ENCODE results near the gene LSP1.
"Not testable (repeated sequence)": the region's sequence is repeated elsewhere in the genome, so short reads cannot be mapped to it uniquely, and the experiment has no call there.

LSP1 gene

DNA sequence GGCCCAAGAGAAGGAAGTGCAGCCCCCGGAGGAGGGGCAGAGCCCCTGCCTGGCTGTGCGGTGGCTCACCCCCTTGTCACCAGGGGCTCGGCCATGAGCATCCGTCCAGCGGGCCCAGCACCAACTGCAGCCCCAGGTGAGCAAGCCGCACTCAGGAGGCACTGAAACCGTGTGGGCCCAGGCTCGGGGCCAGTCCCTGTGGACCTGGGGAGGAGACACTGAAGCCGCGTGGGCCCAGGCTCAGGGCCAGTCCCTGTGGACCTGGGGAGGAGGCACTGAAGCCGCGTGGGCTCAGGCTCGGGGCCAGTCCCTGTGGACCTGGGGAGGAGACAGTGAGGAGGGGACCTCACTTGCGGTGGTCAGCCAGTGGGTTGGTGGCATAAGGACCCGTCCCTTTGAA is 13.9 kb downstream of the LSP1 start:
- no peak for DNase-seq

DNA sequence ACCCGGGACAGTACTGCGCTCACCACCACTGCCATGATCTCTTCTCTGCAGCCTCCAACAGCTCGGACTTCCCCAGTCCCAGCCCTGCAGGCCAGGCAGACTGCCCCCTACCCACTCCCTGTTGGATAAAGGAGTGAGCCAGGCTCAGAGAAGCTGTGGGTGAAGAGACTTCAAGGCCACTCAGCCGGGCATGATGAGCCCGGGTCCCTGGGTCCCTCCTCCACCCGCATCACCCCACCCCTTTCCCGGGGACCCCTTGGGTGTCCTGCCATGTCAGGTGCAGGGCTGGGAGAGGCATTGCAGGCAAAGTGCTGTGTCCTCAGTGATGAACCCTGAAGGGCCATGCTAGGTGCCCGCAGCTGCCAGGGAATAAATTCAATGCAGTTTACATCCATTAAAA is 14.5 kb downstream of the LSP1 start:
- DNase-seq = no peak

- DNase-seq = no peak
Measured at GRCh38 chr11:1868056-1868635, 15.3 kb downstream of the LSP1 start.

DNA sequence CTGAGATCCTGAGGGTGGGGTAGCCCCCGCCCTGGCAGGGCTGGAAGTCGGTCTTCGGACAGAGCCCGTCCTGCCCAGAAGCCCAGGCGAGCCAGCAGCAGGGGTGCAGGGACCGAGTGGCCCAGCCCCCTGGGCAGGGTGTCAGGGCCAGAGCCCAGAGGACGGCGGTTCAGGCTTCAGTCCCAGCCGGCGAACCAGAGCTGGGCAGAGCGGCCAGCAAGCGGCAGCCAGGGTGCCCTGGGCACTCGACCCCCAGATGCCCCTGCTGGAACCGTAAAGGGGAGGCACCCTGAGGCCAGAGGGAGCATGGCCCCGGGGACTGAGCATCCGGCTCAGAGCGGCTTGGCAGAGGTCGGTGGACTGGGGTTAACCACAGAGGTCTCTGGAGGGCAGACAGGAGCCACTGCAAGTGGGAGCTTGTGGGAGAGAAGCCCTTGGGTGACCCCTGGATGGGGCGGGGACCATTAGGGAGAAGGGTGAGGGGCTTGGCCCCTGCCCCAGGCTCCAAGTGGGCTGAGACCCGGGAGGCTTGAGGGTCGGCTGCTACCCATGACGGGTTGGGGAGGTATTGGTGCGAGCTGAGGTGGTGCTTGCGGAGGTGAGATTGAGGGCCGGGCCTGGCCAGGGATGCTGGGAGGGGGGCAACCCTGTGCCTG is 15.9 kb downstream of the LSP1 start:
- no peak for DNase-seq

- no peak for DNase-seq
Measured at GRCh38 chr11:1869427-1870325, 16.8 kb downstream of the LSP1 start.

DNA sequence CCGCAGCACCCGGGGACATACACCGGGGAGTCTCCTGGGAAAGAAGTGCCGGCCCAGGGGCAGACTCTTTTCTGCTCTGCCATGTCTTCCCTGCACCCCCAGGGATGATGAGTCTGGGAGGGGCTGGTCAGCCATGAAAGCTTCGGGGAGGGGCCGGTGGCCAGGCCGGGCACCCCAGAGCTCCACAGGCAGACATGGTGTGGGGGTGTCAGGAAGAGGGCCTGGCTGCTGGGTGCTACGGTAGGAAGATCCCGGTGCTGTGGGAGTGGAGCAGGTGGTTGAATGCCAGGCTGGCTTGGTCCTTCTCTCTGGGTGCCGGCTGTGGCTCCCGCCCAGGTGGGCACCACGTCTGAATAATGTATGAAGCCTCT is 17.4 kb downstream of the LSP1 start:
- no peak for DNase-seq

DNA sequence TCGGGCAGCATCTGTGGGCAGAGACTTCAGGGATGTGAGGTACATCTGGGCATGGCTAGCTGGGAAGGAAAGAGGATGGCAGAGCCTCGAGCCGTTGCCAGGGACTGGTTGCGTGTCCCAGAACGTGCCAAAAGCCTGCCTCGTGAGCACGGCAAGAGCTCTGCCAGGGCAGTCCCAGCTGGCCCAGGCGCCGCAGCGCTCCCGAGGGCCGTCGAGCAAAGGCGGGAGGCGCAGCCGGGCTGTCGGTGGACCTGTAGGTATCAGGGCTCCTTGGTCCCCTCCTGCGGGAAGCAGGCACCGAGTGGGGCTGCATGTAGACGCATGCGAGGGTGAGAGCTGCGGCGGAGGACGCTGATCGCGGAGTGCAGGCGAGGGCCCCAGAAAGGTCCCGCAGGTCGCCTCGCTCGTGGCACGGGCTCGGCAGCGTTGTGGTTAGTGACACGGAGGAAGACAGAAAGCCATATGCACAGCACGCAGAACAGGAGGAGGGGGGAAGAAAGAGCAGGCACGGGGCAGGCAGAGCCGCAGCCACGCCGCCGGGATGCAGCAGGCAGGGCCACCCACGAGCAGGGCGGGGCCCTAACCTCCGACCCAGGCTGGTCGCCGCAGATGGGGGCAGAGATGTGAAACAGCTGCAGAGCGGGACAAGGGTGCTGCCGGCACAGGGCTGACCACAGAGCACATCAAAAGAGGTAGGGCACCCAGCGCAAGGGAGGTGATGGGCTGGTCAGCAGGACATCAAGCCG is 18.0 kb downstream of the LSP1 start:
- DNase-seq = no peak

DNA sequence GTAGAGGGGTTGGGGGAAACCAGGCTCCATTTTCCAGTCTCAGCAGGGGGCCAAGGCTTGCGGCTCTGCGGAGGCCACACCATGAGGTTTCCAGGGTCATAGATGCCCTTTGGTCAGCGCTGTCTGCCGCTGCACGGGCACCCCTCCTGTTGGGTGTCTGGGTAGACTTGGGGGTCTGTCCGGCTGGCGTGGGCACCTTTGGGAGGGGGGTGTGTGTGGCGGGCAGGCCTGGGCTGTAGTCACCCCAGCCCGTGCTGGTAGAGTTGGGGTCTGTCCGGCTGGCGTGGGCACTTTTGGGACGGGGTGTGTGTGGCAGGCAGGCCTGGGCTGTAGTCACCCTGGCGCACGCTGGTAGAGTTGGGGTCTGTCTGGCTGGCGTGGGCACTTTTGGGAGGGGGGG is 18.6 kb downstream of the LSP1 start:
- no peak for DNase-seq

DNA sequence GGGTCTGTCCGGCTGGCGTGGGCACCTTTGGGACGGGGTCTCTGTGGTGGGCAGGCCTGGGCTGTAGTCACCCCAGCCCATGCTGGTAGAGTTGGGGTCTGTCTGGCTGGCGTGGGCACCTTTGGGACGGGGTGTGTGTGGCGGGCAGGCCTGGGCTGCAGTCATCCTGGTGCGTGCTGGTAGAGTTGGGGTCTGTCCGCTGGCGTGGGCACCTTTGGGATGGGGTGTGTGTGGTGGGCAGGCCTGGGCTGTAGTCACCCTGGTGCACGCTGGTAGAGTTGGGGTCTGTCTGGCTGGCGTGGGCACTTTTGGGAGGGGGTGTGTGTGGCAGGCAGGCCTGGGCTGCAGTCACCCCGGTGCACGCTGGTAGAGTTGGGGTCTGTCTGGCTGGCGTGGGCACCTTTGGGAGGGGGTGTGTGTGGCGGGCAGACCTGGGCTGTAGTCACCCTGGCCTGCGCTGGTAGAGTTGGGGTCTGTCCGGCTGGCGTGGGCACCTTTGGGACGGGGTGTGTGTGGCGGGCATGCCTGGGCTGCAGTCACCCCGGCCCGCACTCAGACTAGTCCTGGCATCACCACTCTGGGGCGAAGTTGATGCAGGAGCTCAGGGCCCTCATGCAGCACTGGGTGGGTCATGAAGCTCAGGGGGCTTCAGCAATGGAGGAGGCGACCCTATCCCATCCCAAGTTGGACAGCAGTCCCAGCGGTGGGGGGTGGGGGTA is 19.5 kb downstream of the LSP1 start:
- DNase-seq = no peak

DNA sequence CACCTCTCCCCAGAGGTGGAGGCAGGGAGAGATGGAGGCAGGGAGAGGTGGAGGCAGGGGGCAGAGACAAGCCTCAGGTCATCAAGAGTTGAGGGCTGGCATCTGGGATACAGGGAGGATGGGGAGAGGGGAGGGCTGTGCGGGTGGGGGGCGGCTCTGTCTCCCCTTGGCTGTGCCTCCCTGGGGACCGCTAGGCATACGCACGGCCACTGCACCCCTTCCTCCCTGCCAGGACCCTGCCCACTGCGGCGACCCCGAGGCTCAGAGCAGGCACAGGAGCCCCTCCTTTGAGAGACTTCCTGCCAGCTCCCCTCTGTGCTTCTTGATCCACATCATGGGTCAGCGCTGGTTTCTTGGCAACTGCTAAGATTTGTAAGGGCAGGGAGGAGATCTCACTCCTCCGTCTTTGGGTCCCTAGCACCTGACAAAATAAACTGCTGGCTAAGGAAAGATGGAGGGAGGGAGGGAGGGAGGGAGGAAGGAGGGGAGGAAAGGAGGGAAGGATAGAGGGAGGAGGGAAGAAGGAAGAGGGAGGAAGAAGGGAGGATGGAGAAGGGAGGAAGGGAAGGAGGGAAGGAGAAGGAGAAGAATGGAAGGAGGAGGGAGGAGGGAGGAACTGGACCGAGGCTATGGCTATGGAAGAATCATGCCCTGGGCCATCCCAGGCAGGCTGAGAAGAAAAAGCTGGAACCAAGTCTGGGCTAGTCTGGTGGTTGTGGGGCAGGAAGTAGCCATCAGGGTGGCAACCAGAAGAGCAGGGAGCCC is 20.3 kb downstream of the LSP1 start:
- DNase-seq = peak; percentile 34

GRCh38 chr11:1873813-1874150 is 20.9 kb downstream of the LSP1 start:
- not testable (repeated sequence) for DNase-seq

- DNase-seq = not testable (repeated sequence)
Measured at GRCh38 chr11:1874441-1875092, 21.7 kb downstream of the LSP1 start.

GRCh38 chr11:1875093-1875850 is 22.4 kb downstream of the LSP1 start:
- no peak for DNase-seq

DNA sequence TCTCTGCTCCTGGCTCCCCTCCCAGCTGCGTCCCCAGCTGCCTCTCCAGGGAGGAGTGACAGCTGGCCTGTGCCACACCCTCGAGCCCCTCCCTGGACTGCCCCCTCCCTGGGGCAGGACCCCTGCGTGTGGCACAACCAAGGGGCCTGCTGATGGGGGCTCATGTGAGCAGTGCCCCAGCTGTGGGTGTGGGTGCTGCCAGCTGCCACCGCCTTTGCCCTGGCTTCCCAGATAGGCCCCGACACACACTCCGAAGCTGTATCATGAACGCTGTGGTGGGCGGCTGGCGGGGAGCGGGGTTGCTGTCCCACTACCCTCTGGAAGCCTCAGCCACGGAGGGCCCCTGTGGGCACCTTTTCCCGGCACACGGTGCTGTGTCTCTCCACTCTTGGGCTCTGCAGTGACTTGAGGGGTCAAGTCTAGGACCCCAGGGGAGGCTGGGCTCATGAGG is 23.0 kb downstream of the LSP1 start:
- DNase-seq = not testable (repeated sequence)

GRCh38 chr11:1876361-1877063 is 23.6 kb downstream of the LSP1 start:
- peak; percentile 46 for DNase-seq

DNA sequence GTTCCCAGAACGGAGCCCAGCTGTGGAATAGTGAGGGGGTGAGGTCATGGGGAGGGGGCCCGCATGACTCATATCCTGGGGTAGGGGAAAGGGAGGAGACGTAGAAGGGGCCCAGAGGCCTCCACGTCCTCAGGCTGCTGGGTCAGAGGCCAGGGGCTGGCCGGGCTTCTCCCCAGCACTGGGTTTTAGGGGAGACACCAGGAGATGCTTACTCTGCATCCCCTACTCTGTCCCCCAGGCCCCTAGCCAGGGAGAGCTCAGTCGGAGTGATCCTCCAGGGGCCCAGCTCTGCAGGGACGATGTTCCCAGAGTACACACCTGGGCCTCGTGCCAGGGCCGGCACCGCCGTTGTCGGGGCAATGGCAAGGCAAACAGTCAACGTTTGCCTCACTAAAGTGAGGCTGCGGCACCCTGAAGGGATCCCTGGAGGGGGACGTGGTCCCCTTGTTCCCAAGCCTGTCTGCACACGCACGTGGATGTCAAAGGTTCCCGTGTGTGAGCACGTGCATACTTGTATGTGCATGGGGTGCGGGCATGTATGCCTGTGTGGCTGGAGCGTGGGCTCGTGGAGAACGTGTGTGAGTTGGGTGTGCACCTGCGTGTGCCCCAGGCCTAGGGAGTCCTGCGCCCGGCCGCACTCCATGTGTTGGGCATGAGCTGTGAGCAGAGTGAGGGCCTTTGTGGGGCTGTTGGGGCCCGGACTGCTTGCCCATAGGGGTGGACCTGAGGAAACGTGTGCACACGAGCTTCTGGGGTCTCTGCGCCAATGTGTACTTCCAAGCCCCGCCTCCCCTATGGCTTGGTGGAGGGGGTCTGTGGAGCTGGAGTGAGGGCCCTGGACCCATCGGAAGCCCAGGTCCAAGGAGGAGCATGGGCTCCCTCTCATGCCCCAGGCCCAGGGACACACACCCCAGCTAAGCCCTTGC is 24.6 kb downstream of the LSP1 start:
- peak; percentile 45 for DNase-seq

DNA sequence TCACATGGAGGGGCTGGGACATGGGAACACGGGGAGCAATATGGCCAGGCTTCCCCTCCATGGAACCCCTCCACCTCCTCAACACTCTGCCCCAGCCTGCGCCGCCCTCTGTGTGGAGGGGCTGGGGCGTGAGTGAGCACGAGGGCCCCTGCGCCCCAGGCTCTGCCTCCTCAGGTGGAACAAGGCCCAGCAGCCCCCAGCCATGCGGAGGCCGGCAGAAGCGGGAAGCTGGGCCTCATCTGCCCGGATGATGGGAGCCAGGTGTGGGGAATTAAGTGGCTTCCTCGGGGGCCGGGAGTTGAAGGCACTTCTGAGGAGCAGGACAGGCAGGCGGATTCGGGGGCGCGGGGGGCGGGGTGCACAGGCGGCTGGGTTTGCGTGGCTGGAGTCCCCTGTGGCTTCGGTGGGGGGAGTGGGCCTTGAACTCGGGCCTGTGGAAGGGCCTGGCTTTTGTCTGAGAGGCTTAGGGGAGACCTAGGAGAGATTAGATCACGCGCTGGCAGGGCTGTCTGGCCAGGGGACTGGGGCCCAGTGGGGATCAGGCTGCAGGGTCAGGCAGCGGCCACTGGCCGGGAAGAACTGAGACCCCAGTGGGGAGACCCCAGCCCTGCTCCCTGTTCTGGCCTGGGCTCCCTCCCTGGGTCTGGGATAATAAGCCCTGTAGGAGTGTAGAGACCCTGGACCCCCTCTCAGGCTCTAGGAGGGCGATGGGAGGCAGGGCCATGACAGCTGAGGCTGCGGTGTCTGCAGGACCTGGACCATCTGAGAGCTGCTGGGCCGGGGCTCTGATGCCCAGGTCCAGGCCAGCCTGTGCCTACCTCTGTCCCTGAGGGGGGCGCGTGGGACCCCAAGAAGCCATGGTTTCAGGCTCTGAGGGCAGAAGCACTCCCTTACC is 25.5 kb downstream of the LSP1 start:
- no peak for DNase-seq
